Activated T-cell treated with anti-CD3 and anti-CD28 coated beads for 1 hour (primary cell): Measurements from ENCODE around the gene HOXB2.

Experiments used
- DNase-seq: peaks from one replicate; pipeline ENCODE4 v3.0.0-alpha.2; 2020; ENCODE audit warnings: low read depth

Gene HOXB2

DNA sequence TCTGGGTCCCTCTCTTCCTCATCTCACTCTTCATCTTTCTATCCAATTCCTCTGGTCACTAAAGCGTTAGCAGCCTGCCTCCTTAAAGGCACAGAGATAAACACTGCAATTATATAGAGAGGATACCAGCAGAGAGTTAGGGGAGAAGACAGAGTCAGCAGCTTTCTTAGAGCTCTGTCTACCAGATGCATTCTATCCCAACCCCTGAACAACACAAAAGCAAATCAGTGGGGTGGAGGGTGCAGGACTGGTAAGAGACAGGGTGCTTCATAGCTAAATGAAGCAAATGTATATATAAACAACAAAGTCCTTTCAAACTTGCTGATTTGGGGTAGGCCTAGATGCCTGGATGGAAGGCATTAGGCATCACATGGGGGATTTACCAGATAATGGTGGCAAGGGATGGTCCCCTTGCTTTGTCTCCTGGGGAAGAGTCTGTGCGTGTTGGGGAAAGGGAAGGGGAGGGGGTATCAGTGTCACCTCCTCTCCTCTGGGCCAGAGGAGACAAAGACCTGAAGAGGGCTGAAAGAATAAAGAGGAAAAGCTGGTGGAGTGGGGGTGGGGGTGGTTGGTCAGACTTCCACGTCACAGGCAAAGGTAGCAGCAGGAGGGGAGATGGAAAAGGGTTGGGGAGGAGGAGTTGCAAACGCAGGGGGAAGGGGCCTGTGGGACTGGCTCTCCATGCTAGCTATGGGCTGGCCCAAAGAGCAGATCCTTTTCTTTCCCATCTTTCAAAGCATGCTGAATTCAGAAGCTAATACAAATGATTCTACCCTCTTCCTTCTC lies 21.2 kb upstream of the HOXB2 start:
- no peak for DNase-seq

DNA sequence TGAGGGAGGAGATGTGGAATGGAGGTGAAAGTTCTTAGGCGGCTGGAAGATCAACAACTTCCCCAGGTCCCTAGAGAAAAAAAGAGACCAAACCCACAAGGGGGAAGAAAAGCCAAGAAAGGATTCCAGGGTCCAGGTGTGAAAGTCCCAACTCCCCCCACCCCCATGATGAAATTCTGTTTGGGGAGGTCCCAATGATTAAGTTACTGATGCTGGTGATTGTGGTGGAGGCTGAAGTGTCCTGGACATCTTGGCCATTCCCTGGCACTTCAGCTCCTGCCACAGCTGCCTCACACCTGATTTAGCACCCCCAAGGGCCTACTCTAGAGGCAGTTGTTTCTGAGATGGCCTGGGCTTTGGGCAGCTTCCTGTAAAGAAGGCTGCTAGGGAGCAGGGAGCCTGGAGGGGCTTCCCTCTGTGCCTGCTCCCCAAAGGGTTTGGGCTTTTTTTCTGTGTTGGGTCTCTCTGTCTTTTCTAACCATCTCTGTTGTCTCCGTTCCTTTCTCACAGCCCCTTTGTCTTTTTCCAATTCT lies 20.2 kb upstream of the HOXB2 start:
- DNase-seq = no peak

DNA sequence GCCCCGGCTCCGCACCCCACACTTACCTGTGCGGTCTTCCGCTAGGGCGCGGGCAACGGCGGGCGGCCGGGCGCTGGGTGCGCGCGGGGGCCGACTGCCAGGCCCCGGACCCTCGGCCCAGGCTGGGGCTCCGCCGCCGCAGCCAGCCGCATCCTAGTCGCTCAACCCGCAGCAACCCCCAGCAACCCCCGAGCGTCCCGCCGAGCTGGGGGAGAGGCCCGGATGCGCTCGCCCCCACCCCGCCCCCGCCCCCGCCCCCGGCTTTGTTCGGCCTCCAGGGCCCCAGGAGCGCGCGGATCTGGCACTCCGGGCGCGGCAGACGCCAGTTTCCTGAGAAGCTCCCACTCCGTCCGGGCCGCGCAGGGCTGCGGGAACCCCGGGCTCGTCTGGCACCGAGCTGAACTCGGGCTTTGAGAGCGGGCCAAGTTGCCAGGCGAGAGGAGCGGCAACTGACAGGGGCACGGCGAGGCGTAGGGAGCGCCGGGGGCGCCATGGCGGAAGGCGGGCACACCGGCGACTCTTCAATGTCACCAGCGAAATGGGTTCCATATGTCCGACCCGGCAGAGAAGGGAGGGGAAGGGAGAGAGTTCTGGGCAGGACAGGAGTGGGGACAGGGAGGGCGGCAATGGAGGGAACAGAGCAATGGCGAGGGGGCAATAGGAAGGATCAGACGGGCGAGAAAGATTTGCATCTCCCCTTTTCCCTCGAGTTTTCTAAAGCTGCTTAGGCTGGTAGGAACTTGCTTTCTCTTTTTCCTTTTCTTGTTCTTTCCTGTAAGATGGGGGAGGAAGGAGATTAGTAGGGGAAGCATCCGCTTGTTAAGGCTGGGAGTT lies 19.5 kb upstream of the HOXB2 start:
- DNase-seq = no peak

DNA sequence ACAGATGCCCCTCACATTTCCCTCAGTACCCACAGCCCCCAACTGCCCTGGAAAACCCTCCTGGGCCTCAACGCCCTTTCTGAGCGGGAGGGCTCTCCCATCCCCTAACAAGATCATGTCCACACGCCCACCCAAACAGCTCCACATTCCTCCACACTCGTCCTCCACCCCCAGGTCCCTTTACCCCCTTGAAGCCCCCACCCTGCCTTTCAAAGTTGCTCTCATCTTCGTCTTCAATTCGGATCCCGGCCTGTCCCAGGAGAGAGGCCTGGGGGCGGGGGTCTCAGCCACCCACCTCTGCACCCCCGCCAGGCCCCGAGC lies 18.9 kb upstream of the HOXB2 start:
- DNase-seq = no peak

DNA sequence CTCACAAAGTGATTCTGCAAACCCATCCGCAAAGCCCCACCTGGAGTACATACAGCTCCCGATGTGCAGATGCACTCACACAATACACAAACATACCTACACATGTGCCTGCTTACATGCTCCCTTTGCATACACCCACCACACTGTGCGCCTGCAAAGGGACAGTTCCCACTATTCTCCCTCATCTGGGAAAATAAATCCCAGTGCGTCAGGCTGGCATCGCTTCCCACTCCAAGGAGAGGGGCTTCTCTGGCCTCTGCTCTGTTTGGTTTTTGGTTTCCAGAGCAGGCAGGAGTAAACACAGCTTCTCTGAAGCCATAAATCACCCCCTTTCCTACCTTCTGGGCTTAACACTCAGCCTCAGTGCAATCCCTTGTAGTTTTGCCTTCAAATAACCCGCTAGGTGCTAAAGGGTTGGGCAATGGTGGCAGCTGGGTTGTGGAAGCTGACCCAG lies 18.5 kb upstream of the HOXB2 start:
- DNase-seq = no peak

DNA sequence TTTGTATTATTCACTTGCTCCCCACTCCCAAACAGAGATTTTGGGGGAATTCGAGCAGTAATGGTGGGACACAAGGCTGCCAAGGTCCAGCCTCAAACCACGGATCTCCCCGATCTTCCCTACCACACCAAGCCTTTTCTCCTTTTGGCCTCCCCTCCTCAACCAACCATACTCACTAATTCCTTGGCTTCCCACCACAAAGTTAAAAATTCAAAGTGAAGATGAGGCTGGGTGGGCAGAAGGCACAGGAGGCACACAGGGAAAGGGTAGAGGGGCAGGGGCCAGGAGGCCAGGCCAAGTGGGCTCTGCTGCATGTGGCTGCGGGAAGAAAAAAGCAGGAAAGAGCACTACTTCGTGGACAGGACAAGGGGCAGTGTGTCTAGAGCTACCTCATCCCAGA lies 18.0 kb upstream of the HOXB2 start:
- no peak for DNase-seq

DNA sequence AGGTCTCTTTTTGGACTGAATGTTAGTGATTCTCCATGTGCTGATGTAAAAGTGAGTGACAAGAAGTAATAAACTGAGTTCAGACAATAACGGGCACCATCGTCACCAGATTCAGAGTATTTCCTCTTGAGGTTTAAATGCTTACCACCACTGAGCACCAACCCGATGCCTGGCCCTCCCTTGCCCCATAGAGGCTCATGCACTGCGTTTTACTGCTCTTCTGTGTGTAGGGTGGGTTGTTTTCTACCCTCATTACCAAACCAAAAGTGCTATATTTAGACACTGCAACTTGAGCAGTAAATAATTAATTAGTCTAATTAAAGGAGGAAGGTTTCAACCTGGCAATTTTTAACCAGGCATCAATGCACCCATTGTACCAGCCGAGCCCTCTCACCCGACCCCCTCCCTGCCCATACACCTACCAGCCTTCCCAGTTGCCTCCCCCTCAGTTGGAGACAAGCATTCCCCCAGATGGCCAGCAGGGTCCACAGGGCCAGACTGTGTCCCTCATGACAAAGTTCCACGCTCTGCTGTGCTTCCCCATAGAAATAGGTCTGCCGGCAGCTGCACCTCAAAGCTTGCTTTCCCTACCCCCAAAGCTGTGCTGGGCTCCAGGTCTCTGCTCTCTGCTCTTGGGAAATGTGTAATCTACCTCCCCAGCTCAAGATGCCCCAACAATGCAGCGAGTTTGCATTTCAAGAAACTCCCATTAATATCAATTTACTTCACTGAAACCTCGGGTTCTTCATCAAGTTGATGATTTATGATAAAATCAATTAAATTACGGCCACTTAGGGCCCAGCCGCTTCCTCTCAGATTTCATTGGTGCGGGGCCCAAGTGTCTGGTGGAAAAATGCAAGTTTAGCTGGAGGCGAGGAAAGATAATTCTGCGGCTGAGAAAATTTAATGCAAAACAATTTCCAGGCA lies 17.2 kb upstream of the HOXB2 start:
- DNase-seq = no peak

DNA sequence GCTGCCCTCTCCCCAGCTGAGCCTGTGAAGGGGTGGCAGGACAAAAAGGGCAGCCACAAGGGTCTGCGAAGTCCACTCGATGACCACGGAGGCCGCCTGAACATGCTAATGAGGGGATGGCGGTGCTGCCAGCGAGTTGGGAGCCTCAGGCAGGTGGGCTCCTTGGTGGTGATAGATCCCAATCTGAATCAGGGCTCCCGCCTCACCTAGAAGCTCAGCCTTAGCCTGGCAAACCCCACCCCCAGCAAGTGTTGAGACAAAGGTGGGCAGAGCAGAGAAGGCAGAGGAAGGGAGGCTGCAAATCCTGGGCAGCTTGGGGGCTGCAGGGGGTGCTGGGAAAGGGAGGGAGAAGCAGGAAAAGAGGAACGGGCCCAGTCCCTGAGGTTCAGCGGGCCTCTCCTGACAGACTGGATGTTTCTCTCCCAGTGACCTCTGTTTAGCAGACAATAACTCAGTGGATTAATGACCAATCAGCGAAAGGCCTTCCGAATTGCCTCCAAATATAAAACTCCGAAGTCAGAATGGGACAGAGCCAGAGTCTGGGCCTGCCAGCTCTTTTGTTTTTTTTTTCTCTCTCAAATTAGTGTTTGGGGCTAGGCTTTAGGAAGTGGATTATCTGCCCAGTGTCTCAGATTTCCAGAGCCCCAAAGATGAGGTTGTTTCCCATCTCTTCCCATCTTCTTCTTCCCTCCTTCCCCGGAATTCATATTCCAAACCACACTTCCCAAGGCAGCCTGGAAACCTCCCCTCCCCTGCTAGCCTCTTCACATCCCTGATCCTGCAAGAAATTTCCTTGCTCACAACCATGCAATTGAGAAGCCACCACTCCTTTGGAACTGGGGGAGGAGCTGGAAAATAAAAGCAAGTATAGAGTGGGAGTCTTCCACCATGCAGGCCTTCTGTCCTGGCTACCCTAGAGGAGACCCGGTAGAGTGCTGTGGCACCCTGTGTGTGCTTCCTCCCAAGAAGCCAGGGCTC lies 15.2 kb upstream of the HOXB2 start:
- DNase-seq = no peak

DNA sequence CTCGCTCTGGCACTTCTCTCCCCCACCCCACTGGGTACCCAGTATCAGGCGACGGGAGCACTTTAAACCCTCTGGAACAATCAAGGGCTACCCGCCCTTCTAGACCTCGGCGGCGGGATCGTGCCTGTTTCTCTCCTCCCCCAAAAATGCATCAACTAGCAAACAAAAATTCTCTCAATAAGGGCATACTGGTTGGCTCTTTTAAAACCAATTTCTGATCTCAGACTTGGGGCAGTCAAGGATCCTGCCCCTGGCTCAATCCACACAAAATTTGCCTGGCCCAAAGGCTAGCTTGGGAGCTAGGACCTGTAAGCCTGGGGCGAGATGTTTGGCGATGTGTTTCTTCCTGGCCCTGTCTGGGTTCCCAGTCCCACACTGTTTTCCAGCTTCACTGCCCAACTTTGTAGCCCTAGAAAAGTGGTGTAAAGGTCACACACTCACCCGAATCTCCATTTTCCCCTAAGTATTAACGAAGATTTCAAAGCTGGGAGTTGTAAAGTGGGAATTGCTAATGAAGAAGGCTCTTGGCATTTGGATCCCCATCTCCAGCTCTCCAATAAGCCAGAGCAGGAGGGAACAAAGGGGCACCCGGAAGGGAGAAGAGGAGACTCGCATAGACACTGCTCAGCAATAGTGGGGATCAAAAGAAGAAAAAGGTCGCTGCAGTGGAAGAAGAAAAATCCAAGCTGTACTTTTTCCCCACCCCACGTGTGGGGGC lies 14.4 kb upstream of the HOXB2 start:
- DNase-seq = no peak

DNA sequence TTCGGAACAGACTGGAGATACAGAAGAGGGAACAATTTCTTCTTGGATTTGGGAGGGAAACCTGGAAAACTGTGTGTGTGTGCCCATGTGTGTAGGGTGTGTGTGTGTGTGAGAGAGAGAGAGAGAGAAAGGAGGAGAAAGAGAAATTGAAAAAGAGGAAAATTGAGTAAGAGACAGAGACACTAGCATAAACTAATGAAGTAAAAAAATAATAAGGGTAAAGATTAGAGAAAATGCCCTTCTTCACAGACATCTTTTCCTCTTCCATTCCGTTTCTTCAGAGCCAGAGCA lies 13.9 kb upstream of the HOXB2 start:
- no peak for DNase-seq

DNA sequence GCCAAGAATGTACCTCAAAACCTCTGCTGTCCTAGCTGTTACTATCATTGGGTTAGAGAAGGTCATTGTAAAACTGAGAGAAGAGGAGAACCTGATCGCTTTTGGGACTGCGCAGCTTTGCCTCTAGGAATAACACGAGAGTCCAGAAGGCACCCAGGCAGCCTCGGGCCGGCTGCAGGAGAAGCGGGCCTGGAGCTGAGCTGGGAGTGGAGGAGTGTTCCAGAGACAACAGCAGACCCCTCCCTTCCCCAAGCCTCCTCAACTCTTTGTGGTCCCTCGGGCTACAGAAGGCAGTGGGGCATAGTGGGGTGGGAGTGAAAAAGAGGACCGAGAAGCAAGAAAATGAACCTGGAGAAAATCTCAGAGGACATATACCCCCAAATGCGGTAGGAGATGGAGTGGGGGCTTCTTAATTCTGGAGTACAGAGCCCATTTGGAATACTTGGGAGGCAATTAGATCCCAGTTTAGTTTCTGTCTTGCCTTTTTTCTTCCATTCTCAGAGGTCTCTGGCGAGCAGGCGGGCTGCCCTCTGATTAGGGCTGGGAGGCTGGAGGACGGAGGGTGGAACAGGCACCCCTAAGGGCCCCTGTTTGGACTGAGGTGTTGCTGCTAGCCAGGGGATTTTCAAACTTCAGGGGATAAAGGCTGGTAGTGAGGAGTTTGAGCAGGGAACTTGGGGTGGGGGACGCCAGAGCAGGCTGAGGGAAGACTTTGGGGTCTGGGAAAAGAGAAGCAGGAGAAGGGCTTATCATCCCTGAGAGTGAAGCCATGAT lies 13.3 kb upstream of the HOXB2 start:
- no peak for DNase-seq

DNA sequence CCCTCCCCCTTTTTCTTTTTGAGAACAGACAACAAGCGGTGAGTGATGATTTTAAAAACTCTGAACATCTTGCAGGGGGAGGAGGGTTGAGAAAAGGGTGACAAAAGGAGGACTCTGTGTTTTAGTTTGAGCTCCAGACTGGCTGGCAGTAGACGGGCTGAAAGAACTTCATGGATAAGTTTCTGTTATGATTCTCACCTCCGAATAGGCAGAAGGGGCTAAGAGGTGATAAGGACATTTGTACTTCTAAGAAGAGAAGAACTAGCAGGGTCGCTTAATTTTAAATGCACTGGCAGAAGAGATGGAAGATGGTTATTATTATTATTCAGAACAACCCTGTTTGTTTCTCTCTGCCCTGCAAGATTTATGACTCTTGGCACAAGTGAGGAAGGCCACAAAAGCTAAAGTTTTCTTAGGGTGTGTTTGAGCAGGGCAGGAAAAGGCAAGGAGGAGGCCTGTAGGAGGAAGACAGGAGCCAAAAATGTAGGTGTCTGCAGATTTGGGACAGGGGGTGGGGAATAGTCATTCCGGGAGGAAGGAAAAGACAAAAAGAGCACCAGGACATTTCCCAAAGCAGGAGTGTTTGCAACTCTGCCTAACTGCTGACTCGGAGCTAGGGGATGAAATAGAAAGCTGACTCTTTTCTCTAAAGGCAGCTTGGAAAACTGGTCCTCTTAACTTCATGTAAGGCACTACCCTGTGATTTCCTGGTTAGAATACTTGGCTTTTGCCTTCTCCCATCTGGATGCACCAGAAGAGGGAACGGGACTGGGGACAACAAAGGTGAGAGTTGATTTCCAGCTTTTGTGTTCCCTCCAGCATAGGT lies 11.9 kb upstream of the HOXB2 start:
- DNase-seq = no peak

DNA sequence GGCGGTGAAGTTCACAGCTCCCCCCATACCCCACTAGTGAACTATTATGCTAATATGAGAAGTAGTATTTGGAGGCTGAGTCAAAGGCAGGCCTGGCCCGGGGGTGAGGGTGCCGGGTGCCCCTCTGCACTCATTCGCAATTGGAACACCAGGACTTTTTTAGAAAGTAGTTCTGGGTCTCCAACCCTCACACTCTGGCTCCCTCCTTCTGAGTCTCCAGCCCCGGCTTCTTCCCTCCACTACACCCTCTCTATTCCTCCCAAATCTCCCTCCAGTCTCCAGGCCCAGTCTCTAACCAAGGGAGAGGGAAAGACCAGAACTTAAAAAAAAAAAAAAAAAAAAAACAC lies 11.3 kb upstream of the HOXB2 start:
- DNase-seq = no peak

DNA sequence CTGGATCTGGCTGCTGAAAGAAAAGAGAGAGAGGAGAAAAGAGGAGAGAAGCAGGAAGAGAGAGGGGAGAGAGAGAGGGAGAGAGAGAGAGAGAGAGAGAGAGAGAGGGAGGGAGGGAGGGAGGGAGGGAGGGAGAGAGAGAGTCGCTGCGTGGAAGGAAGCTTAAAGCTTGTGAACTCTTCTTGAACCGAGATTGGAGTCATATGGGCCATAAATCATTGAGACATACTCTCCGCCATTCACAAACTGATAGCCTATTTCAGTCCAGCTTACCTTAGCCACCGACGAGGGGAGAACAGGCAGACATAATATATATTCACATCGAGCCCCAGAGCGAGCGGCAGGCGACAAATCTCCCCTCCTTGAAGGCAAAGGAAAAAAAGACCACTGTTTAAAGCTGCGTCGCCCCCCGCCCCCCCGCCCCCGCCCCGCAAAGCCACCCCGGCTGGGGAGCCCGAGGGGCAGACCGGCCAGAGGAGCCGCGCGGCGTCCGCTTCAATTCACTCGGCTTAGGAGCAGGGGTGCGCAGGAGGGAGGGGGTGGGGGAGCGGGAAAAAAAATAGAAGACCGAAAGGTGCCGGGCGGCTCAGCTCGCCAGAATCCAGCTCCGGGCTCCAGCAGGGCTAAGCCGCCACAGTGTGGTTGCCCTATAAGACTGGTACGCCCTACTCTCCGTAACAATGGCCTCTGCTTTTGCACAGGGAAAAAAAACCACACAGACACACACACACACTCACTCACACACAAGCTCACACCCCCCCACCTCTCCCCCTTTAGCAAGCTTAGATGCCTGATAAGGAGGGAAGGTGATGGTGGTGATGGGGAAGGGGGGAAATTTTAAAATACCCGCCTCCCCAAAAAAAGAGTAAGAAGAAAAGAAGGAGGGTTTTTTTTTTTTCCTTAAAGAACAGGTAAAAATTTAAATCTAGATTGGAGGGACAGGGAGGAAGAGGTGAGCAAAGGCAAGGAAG lies 10.6 kb upstream of the HOXB2 start:
- no peak for DNase-seq

DNA sequence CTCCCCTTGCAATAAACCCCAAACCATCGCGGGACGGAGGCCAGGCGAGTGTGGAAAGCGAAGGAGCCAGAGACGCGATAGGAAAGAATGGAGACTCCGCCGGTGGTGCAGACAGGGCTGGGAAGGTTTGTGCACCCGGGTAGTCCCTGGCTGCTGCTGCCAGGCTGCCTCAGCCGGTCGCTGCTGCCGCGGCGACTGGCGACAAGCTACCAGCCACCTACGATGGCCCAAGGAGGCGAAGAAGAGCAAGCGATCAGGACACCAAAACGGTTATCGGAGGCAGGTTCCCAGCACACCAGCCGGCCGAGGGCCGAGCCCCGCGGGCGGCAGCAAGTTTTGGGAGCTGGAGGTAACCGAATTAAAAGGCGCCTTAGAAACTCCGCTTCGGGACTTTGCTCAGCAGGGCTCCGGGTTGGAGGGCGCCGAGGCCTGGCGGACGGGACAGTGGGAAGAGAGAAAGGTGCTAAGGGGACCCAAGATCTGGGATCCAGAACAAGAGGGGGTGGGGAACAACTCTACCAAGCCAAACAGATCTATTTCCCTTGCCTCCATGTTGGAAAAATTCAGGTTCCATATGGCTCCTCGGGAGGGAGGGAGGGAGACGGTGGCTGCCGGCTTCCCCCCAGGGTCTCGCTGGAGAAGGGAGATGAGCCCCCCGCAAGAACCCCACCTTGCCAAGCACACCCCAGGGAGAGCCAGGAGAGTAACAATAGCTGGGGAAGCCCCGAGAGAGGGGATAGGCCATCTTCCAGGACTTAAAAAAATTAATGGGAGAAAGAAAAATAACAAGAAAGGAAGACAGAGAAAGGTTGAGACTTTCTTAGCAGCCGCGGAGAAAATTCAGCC lies 9.7 kb upstream of the HOXB2 start:
- no peak for DNase-seq

DNA sequence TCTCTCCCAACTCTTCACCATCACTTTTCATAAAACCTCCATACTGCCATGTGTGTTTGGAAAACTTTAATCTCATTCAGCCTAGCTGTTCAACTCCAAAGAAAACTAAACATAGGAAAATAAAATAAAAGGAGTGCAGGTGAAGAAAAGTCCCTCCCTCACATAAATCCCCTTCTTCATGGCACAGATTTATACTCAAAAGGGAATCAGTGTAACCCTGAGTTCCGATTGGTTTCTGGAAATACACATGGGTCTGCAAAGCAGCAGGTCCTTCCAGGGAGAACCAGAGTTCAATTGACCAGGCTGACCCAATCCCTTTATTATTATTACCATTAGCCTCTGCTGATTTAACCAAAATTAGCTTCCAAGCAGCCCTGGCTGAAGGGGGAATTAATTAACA lies 8.9 kb upstream of the HOXB2 start:
- DNase-seq = no peak

DNA sequence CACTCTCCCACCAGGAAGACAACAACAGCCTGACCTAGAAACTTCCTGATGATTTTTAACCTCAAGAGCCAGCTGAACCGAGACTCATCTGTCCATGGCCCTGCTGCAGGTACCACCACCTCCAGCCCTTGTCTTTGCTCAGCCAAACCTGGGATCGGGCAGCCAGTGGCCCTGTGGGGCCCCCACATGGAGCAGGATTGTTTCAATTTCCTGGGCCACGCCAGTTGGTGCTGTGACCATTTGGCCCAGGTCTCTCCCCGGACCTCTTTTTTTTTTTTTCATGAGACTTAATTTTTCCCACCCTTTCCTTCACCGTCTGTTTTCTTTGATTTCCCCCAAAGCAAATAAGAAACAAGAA lies 8.3 kb upstream of the HOXB2 start:
- DNase-seq = no peak
